ENCODE measurements around the gene PPP1R9A.

The PPP1R9A gene

DNA sequence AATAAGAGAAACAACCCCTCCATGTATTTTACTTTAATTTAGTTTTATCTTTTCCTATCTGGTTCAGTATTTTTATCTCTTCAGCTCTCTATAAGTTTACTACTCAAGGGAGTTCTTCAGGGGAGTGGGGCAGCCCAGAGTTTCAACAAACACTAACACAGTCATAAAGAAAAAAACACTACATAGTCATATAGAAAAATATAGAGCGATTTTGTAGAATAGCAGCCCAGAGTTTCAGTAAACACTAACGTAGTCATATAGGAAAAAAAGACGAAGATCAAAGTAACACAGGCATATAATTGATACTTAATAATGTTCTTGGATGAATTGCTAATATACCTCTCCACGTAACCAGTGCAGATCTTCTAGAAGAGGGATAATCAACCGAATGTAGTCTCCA, 362.2 kb downstream of the PPP1R9A start:
- DNase-seq: no peak

DNA sequence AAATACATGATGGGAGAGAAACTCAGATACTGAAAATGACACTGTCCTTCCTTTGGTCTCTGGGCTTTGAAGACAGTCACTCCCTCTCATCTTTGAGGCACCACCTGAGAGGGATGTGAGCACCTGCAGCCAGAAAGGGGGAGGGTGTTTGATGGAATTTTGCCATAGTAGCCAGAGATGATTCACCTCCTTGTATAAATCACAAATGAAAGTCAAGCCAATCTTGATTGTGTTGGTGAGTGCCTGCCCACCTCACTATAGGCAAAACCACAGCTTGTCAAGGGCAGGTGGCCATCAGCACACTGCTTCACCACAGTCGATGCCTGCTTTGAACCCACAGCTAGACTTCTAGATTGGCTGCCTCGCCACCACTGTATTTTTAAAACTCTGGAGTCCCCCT, 368.7 kb downstream of the PPP1R9A start:
- DNase-seq: no peak

DNA sequence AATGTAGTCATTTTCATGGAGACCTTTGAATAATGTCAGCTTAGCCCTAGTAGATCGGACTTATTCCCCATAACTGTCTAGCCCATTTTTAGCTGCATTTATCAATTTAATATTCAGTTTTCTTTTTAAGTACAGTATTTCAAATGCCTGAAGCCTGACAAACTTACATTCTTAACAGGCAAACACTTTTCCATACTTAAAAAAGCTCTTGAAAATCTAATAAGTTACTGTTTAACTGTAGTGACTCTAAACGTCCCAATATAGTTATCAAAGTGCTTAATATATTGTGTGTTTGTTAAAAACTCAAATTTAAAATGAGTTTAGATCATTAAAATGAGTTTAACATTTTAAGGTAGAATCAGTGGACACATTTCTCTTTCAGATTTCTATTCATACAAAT, 372.0 kb downstream of the PPP1R9A start:
- DNase-seq: no peak

DNA sequence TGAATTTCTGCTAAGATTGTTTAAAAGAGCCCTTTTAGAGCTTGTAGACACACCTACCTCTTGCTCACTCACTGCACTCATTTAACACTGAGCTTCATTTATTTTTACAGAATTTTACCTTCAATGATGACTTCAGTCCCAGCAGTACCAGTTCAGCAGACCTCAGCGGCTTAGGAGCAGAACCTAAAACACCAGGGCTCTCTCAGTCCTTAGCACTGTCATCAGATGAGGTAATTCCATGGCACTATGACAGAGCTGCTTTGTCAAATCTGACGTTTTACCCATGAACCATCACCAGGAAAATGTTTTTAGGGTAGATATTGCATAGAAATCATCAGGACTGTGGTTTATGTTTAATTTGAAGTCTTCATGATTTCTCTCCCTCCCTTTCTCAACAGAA, 378.7 kb downstream of the PPP1R9A start:
- DNase-seq: no peak

DNA sequence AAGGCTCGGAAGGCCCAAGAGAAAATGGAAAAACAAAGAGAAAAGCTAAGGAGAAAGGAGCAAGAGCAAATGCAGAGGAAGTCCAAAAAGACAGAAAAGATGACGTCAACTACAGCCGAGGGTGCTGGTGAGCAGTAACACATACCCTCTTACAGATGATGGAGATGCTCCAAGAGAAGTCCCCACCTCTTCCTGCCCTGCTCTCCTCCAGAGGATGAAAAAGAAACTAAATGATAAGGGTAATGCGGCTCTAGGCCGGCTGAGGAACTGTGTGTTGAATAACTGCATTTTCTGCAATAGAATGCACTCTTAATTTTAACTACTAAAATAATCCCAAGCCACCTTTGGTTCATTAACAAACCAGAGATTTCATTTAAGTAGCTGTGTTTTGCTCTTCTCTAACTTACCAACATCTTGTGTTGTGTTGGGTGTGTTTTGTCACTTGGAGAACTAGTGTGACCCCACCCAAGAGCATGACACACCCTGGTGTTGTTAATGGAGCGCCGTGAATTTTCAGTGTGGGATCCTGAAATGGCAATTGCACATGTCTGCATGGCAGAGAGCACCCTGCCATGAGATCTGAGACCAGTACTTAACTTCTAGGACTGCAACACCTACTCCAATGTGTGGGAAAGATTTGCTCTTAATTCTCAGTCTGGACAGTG, 382.9 kb downstream of the PPP1R9A start:
- DNase-seq: no peak

DNA sequence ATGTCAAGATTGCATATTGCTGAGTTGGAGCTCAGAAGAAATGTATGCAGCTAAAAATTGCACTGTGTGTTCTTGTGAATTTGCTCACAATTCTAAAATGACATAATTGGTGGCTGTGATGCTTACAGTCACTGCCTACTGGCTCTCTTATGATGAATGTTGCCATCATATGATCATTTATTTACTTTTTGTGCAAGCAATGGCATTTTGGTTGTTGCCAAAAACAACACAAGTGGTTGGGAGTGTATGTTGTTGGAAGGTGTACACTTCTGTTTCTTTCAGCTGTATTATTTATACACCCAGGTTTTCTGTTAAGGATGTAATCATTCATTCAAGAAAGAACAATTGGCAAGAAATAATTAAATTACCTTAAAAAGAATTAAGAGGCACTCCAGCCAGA, 388.0 kb downstream of the PPP1R9A start:
- DNase-seq: no peak

DNA sequence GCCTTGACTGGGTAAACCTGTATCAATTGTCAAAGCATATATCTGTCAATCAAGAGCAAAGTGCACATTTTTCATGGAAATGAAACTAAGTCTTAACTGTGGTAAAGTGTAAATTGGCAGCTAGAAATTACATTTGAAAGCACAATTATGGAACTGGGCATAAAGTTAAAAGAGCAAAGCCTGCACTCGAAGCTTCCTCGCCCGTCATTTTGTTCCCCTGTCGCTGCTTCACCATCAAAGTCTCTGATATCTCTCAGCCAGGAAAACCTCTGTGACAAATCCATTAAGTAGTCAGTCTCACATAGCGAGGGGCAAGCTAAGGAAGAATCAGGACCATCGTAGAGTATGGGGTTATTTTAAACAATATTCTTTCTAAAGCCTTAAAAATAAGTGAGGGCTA, 389.1 kb downstream of the PPP1R9A start:
- DNase-seq: no peak

DNA sequence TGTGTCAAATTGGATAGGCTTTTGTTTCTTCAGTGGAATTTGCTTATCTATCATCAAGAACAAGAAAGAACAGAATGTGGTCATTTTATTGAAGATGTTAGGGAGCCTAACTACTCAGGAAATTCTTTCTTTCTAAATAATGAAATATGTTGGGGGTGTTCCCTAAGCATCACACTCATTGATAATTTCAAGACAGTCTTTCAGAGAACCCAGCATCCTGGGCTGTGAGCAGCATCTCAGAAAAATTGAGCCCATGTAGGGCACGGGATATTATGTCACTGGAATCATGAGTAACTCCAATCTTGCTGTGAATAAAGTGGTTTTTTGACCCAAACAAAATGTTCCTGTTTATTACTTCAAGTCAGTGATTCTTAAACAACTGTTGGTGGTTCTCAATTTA, 389.6 kb downstream of the PPP1R9A start:
- DNase-seq: no peak

DNA sequence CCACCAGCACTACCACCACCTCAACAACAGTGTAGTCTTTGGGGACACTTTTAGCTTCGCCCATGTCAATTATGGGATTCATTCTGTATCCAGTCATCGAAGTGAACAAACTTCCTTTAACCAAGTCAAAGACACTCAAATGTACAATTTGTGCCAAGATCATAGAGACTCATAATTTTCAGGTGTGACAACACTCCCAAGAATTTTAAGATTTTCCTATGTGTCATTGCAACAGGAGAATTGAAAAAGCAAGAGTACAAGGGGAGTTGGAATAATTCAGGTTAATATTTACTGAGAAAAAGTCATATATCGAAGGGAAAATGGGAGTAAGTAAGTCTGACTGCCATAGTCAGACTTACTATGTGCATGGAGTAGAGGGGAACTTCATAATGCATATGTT, 390.7 kb downstream of the PPP1R9A start:
- no peak for DNase-seq

DNA sequence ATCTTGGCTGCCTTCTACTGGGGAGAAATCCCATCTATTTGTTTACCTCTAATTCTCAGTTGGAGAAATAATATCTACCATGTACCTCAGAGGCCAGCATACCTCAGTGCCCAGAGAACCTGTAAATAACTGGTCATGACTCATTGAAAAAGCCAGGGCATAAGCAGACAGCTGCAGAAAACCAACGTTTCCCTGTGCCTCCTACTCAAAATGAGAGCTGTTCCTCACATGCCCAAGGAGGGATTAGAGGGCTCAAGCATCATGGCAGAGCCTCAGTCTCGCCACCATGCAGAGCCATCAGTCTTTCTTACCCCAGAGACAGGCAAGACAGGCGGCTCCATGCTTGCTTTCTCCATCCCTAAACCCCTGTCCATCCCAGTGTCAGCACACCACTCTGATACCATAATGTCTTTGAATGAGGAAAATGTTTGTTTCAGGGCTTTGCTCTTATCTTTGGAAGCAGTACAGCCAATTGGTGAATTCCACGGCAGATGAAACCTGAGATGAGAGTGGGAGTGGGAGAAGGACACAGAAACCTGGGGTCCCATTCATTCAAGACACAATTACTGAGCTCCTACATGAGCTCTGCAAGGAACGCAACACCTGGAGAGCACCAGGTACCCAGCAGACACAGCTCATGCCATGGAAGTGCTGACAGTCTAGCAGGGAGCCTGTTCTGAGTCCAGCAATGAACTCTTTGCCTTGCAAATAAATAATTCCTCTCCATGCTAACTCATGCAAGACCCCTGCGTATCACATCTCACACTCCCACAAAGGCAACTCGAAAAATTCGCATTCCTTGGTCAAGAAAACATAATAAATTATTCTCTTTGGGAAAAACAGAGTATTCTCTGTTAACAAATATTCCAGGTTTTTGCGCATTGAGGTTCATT, 395.9 kb downstream of the PPP1R9A start:
- no peak for DNase-seq

DNA sequence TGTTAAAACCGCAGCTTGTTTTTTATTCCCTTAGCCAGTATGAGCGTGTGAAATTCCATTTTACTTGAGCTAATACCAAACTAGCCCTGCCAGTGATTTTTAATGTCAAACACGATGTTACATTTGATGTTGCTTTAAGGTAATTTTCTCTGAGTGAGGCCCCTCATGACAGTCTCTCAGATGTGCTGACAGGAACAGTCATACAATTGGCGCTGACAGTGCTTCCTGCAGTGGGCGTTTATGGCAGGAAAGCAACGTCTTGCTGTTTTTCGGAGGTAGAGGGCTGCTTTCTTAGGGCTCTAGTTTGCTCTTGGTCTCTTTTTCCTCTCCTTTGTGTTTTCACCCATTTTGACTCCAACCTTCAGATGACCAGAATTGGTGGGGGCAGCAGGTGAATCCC, 397.6 kb downstream of the PPP1R9A start:
- no peak for DNase-seq

DNA sequence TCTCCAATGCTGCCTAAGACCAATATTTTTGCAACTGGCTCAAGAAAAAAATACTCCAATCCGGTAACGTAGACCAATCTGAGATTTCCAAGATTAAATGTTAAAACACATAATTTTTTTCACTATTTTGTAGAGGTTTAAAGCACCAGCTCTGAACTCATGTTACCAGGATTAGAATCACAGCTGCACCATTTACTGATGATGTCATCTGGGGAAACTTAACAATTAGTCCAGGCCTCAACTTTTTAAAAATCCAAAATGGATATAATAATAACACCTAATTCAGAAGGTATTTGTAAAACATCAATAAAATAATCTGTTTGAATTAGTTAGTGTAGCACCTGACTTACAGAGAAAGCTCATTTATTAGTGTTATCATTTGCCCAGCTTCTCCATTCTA, 402.6 kb downstream of the PPP1R9A start:
- DNase-seq: no peak

DNA sequence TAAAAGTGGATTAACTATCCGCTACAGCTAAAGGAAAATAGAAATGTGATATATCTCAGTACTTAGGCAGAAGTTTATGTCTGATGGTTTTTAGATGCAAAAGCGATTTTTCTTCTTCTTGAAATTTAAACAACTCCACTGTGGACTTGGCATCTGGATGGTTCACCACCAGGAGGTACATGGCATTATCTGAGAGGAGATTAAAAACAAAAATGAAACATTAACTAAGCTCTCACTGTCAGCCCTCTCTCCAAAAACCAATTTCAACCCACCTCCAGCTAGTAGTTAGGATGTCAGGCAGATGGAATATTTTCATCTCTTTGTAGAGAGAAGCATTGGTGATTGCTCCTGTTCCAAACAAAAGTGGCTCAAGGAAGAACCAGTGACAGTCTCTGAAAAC, 404.0 kb downstream of the PPP1R9A start:
- DNase-seq: no peak

DNA sequence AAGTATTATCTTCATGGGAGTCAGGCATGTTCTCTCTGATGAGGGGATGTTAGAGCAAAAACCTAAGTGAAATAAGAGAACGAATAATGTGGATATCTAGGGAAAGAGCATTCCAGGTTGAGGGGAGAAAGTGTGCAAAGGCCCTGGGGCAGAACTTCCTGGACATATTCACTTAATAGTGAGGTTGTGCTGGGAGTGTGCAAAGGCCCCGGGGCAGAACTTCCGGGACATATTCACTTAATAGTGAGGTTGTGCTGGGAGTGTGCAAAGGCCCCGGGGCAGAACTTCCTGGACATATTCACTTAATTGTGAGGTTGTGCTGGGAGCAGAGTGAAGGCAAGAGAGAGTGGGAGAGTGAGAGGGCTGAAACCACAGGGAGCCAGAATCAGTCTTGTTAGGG, 405.2 kb downstream of the PPP1R9A start:
- DNase-seq: no peak

DNA sequence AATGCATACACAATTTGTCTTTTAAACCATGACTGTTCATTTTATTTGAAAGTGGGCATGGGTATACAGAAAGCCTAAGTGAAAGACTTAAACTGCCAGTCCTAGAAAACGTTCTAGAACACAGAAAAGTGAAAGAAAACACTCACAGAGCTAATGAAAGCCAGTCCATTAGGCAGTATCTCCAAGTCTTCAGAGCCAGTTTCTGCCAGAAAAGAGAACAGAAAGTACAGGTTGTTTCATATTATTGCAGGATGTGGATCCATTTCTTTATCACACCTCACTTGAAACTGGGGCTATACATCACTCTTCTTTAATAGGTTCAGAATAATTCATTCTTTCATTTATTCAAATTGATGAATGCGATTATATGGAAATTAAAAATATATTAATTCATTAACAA, 409.2 kb downstream of the PPP1R9A start:
- DNase-seq: no peak

DNA sequence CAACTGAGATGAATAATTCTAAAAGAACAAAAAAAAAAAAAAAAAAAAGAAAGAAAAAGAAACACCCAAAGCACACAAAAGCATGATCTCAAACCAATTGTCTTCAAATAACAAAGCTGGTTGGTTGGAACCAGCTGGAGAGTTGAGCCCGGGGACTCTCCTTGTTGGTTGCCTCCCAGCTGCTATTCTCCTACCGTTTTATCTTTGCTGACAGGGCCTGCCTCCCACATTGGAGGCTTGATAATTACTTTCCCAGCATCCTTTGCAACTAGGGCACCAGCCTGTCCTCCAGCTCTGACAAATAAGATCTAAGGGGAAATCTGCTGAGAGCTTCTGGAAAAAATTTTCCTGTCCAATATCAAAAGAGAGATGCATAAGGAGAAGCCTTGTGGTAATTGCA, 410.2 kb downstream of the PPP1R9A start:
- DNase-seq: no peak

DNA sequence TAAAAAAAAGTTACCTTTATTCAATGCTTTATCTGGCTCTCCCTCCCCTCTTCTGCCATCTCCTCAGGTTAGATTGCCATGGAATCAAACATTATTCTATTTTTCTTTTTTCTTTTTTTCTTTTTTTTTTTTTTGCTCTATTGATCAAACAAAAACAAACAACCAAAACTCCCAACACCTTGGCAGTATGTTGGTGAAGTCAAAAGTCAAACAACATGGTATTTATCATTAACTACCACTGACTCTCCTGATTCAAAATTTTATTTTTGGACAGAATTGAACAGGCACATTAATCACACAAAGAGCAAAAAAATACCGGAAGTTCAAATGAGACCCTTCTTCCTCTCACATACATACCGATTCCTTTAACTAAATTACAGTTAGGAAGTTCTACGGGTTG, 410.6 kb downstream of the PPP1R9A start:
- no peak for DNase-seq

DNA sequence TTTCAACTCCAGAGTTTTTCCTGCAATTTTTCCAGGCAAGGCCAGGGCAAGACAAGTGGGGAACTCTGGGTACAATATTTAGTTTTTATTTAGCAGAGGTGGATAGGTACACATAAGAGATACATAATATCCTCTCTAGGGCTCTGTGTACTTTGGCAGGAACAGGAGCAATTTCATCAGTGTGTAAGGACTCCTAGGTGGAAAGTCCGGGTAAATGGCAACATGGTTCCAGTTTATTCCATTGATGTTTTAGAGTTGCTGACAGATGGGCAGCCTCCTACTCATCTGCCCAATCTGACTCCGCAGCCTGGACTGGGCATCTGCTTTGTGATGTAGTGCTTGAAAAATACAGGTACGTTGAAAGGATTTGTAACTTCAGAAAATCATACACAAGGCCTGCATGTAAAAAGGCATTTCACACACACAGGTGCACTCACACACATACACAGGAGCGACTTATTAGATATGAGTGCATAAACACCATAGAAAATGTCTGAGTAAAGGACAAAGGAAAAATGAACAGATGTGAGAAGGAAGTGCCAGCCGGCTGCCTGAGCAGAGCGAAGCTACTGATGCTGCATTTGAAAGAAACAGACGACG, 411.2 kb downstream of the PPP1R9A start:
- DNase-seq: no peak

DNA sequence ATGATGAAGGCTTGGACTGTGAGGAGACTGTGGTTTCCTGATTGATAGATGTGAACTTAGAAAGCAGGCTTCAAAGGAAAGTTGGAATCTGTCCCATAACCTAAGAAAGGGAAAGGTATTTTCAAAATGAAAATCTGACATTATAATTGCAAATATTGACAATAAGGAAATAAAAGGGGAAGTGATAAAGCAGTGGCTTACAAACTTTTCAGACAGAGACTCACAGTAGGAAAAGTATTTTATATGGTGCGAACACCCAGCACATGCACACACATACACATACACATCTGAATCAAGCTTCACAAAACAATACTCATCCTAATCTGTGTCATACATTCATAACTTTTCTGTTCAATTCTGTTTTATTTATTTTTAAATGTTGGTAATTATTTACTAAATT, 412.2 kb downstream of the PPP1R9A start:
- no peak for DNase-seq

DNA sequence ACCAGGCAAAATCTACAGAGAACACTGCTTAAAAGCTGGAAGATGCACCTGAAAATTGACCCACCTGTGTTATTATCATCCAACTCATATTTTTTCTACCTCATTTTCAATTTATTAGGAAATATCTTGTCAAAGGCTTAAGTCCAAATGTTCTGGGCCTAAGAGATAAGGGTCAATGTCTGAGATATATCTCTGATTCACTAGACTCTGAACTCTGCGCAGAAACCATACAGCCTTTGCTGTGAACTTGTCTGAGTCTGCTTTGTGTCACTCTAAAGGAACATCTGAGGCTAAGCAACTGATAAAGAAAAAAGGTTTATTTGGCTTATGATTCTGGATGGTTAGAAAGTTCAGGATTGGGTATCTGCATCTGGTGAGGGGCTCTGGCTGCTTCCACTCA, 413.3 kb downstream of the PPP1R9A start:
- DNase-seq: no peak

DNA sequence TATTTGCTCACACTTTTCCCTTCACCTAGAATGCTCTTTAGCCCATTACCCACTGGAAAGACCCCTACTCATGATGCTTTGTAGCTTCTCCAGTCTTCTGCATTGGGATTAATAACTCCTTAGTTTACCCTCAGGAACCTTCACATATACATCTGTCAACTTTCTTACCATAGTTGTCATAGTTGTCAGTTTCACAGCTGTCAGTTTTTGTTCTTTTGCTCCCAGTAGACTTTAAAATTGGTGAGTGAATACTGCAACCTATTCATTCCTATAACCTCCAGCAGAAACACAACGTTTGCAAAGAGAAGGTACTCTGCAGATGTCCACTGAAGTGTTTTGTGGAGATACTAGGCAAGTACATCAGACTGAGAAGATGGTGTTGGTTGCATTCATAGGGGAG, 414.3 kb downstream of the PPP1R9A start:
- no peak for DNase-seq

DNA sequence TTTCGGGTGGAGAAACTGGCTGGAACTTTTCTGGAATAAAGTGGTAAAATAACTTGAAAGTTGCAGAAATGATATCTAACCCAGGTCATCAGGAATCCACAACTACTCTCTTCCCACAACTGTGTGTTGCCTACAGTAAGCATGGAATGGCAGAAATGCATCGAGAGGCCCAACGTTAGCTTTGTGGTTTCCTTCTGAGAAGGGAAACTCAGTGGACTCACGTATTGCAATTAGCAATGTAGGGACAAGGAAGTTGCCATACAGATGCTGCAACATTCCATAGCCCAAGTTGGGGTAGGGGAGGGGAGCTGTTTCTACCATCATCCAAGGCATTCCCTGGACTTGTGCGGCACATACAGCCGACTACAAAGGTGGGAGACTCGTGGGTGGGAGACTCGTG, 415.0 kb downstream of the PPP1R9A start:
- DNase-seq: no peak

DNA sequence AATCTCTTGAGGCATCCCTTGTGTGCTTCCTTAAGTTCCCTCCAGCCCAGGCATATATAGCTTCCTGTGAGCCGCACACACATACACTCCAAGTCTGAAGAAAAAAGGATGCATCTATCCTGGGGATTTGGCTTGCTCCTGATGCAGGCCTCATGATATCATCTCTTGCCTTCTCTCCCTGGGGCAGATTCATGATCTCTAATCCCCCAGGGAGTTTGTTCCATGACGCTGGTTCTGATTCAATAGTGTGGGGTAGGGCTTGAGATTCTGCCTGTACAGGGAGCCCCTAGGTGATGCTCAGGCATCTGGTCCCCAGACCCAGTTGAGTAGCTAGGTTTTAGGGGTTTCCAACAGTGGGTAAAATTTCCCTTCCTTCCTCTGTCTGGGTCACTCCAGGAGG, 415.5 kb downstream of the PPP1R9A start:
- DNase-seq: no peak

Measured in effector CD8-positive, alpha-beta T cell (primary cell).